Stimulated activated CD8-positive, alpha-beta memory T cell treated with anti-CD3 and anti-CD28 coated beads, Interleukin-2, amount 100 ng/mL, for 1 hour (primary cell): ENCODE results near the gene SCD.
"Not testable (repeated sequence)": the region's sequence is repeated elsewhere in the genome, so short reads cannot be mapped to it uniquely, and the experiment has no call there.

Experiments
- DNase-seq, 2 donors: peaks; one replicate each; pipeline ENCODE4 v3.0.0-alpha.2; 2020; ENCODE audit warnings: low read depth in 2 of 2

SCD gene

GRCh38 chr10:100362570-100363496, 15.8 kb downstream of the SCD start:
- DNase-seq = no peak

- DNase-seq = no peak
Measured at GRCh38 chr10:100364175-100364574, 17.1 kb downstream of the SCD start.

- DNase-seq = no peak
Measured at GRCh38 chr10:100364735-100365391, 17.8 kb downstream of the SCD start.

- no peak for DNase-seq
Measured at GRCh38 chr10:100368721-100369120, 21.7 kb downstream of the SCD start.

GRCh38 chr10:100370714-100371481, 23.9 kb downstream of the SCD start:
- DNase-seq = no peak

GRCh38 chr10:100371482-100372027, 24.5 kb downstream of the SCD start:
- no peak for DNase-seq

GRCh38 chr10:100372415-100373297, 25.6 kb downstream of the SCD start:
- no peak for DNase-seq

- DNase-seq = peak; percentile 69 to 72
Measured at GRCh38 chr10:100373298-100374199, 26.5 kb downstream of the SCD start.

GRCh38 chr10:100374200-100374655, 27.2 kb downstream of the SCD start:
- no peak for DNase-seq

- DNase-seq = not testable (repeated sequence)
Measured at GRCh38 chr10:100374677-100375353, 27.8 kb downstream of the SCD start.

GRCh38 chr10:100376656-100377055, 29.6 kb downstream of the SCD start:
- DNase-seq = not testable (repeated sequence)

GRCh38 chr10:100377830-100378229, 30.8 kb downstream of the SCD start:
- DNase-seq = no peak

- DNase-seq = no peak
Measured at GRCh38 chr10:100380400-100380799, 33.4 kb downstream of the SCD start.

- DNase-seq = no peak
Measured at GRCh38 chr10:100382553-100382952, 35.5 kb downstream of the SCD start.

GRCh38 chr10:100383251-100383650, 36.2 kb downstream of the SCD start:
- no peak for DNase-seq

- no peak for DNase-seq
Measured at GRCh38 chr10:100391163-100392002, 44.4 kb downstream of the SCD start.

- DNase-seq = no peak
Measured at GRCh38 chr10:100392686-100393003, 45.6 kb downstream of the SCD start.

- DNase-seq = no peak
Measured at GRCh38 chr10:100395626-100396025, 48.6 kb downstream of the SCD start.
